22Rv1 (cell line): ENCODE data around the gene GRM4.

ENCODE experiments used
- CTCF ChIP-seq: fragments of 450-650 bp; IDR thresholded peaks from 2 replicates; pipeline ENCODE4 v1.5.1; 2017; ENCODE audit warnings: mild to moderate bottlenecking
- ZFX ChIP-seq: fragments of 450-650 bp; IDR thresholded peaks from 2 replicates; pipeline ENCODE4 v1.6.1; 2017; ENCODE audit warnings: antibody characterized with exemption, borderline replicate concordance

- no peak for TF ChIP-seq CTCF
- no peak for TF ChIP-seq ZFX
Observed at GRCh38 chr6:34047913-34048867, 97.7 kb downstream of the GRM4 start.
